Endothelial cell of umbilical vein (primary cell): ENCODE data around the gene TMPRSS4. TPM values are rescaled to one million over a fixed set of nuclear protein-coding genes. Genes with fewer than 3 reads are reported as not detected.

Experiments
- BruUV-seq: library from RNA; stranded (reverse); fragments of 400-500 nt; replicated peaks from 2 replicates; lab custom pipeline; 2021; lab: Mats Ljungman, UMichigan
- CTCF ChIA-PET: fragments of 300-600, 350-600 bp; sonication (Branson Sonifier 250); formaldehyde crosslinking; loops from one replicate; lab custom pipeline; 2021; ENCODE audit warnings: antibody characterized with exemption, inconsistent platforms; lab: Charles Lee
- POLR2A ChIA-PET: fragments of 300-600, 350-600 bp; sonication (Branson Sonifier 250); formaldehyde crosslinking; loops from one replicate; lab custom pipeline; 2021; ENCODE audit warnings: antibody characterized with exemption, inconsistent platforms; lab: Charles Lee
- DNase-seq: peaks from one replicate; pipeline ENCODE4 v3.0.0-alpha.2; 2011; ENCODE audit warnings: low read depth, low spot score
- FAIRE-seq: peaks from 2 replicates; lab custom pipeline; 2011; peaks lifted over from hg19 to GRCh38; lab: Jason Lieb, UNC
- H2AFZ ChIP-seq: 2 replicates; pipeline ENCODE4 v1.6.0; 2012; ENCODE audit warnings: low read depth, low read length, control low read depth, inconsistent platforms
- H3K27ac ChIP-seq: 2 replicates; pipeline ENCODE4 v1.5.1; 2011; ENCODE audit warnings: low read depth, mild to moderate bottlenecking, control low read depth, low read length, moderate library complexity; ENCODE audit not compliant: insufficient read depth
- H3K27me3 ChIP-seq, 2 experiments: 2 replicates each; pipeline versions ENCODE4 v1.6.0 to v1.6.1; 2011; ENCODE audit warnings: low read length in 2 of 2, mixed read lengths in 1 of 2; ENCODE audit not compliant: control insufficient read depth in 2 of 2, insufficient read depth in 2 of 2
- H3K36me3 ChIP-seq, 2 experiments: 2 replicates in 1 of 2; 3 replicates in 1 of 2; pipeline ENCODE4 v1.5.1; 2011; ENCODE audit warnings: low read length in 2 of 2, mild to moderate bottlenecking in 1 of 2, moderate library complexity in 1 of 2; ENCODE audit not compliant: control insufficient read depth in 2 of 2, insufficient read depth in 2 of 2; ENCODE audit errors: extremely low read depth in 1 of 2
- H3K4me1 ChIP-seq: 3 replicates; pipeline ENCODE4 v1.5.1; 2011; ENCODE audit warnings: mild to moderate bottlenecking, low read length; ENCODE audit not compliant: control insufficient read depth, insufficient read depth; ENCODE audit errors: extremely low read depth
- H3K4me2 ChIP-seq: 2 replicates; pipeline ENCODE4 v1.6.1; 2011; ENCODE audit warnings: low read length, control low read depth, mixed read lengths; ENCODE audit not compliant: insufficient read depth
- H3K4me3 ChIP-seq, 3 experiments: fragments of 200-600 bp in 1 of 3; sonication (generic), shearing (Covaris generic) in 1 of 3; replicated peaks in 1 of 3; 2 replicates each; pipeline ENCODE4 v1.5.1; 2011 to 2016; ENCODE audit warnings: control low read depth in 3 of 3, low read length in 3 of 3, mild to moderate bottlenecking in 2 of 3, inconsistent platforms in 1 of 3, low read depth in 1 of 3, moderate library complexity in 1 of 3; ENCODE audit not compliant: insufficient read depth in 1 of 3
- H3K79me2 ChIP-seq: 2 replicates; pipeline ENCODE4 v1.6.0; 2012; ENCODE audit warnings: low read length, inconsistent platforms; ENCODE audit not compliant: control insufficient read depth, insufficient read depth
- H3K9ac ChIP-seq: replicated peaks from 2 replicates; pipeline ENCODE3; 2011; ENCODE audit warnings: low read length, control low read depth; ENCODE audit not compliant: insufficient read depth; ENCODE audit errors: extremely low read depth
- H3K9me1 ChIP-seq: replicated peaks from 3 replicates; pipeline ENCODE4 v1.6.0; 2011; ENCODE audit warnings: mild to moderate bottlenecking, low read length; ENCODE audit not compliant: control insufficient read depth, insufficient read depth; ENCODE audit errors: extremely low read depth
- H3K9me3 ChIP-seq: replicated peaks from 2 replicates; pipeline ENCODE4 v1.5.1; 2012; ENCODE audit warnings: low read length, inconsistent platforms; ENCODE audit not compliant: control insufficient read depth, insufficient read depth
- H4K20me1 ChIP-seq: replicated peaks from 2 replicates; pipeline ENCODE3; 2011; ENCODE audit warnings: mild to moderate bottlenecking, low read length; ENCODE audit not compliant: control insufficient read depth, insufficient read depth; ENCODE audit errors: extremely low read depth
- CTCF ChIP-seq, 2 donors: IDR thresholded peaks; 1 replicate in 1 of 2; 2 replicates in 1 of 2; pipeline ENCODE4 v1.5.1; 2011; ENCODE audit warnings: low read length in 2 of 2, mild to moderate bottlenecking in 2 of 2, moderate library complexity in 2 of 2, control low read depth in 1 of 2, inconsistent platforms in 1 of 2, low read depth in 1 of 2; ENCODE audit not compliant: insufficient read depth in 1 of 2; ENCODE audit errors: extremely low read depth in 1 of 2
- EZH2 ChIP-seq: IDR thresholded peaks from 2 replicates; pipeline ENCODE4 v1.6.1; 2012; ENCODE audit warnings: borderline replicate concordance, low read depth, mild to moderate bottlenecking, moderate library complexity, low read length, inconsistent platforms; ENCODE audit not compliant: severe bottlenecking
- FOS ChIP-seq: IDR thresholded peaks from 2 replicates; pipeline ENCODE4 v1.6.1; 2011; ENCODE audit warnings: mild to moderate bottlenecking, low read length, moderate library complexity, borderline replicate concordance; ENCODE audit not compliant: insufficient read depth
- GATA2 ChIP-seq: IDR thresholded peaks from 2 replicates; pipeline ENCODE4 v1.7.0; 2011; ENCODE audit warnings: low read depth, mild to moderate bottlenecking, moderate library complexity, mixed read lengths, low read length; ENCODE audit not compliant: insufficient read length, insufficient read depth
- JUN ChIP-seq: IDR thresholded peaks from 2 replicates; pipeline ENCODE4 v1.6.1; 2011; ENCODE audit warnings: borderline replicate concordance, low read depth; ENCODE audit not compliant: insufficient read length, insufficient read depth
- MAX ChIP-seq: IDR thresholded peaks from 2 replicates; pipeline ENCODE4 v1.6.1; 2011; ENCODE audit not compliant: insufficient read depth, insufficient read length
- MYC ChIP-seq: IDR thresholded peaks from one replicate; pipeline ENCODE4 v1.6.1; 2011; ENCODE audit warnings: mild to moderate bottlenecking, low read depth, low read length
- POLR2A ChIP-seq: IDR thresholded peaks from 2 replicates; pipeline ENCODE4 v1.6.1; 2012; ENCODE audit warnings: low read depth, mild to moderate bottlenecking, control low read depth, low read length
- POLR2AphosphoS5 ChIP-seq: IDR thresholded peaks from 2 replicates; pipeline ENCODE4 v1.6.1; 2012; ENCODE audit warnings: low read depth, mild to moderate bottlenecking, control low read depth, low read length, moderate library complexity; ENCODE audit not compliant: insufficient read depth
- dilution Hi-C: fragments of 300-500 bp; cut with MboI; formaldehyde crosslinking; loops from one replicate; pipeline ENCODE4 v1.15.0; 2019; ENCODE audit warnings: low sequenced_read_pairs; ENCODE audit not compliant: extremely low pct_ligation_motif_present
- intact Hi-C: fragments of 100-400 bp; cut with micrococcal nuclease; formaldehyde crosslinking; loops from one replicate; pipeline ENCODE4 v1.10.0; 2022
- polyA plus RNA-seq, 4 experiments: library from polyadenylated mRNA; depleted of rRNA in 3 of 4; stranded (reverse) in 3 of 4; unstranded in 1 of 4; fragments of >200 nt; gene quantifications; 2 replicates each; pipeline versions ENCODE4 v1.2.1 to v1.2.3, GENCODE V29; 2011 to 2012; ENCODE audit warnings: missing spikeins in 1 of 4
- total RNA-seq: library from RNA; stranded (reverse); gene quantifications from 2 replicates; pipeline ENCODE4 v1.2.3, GENCODE V29; 2021

TMPRSS4 gene
- total and polyA plus RNA-seq, 2 donors (not counting 3 experiments of a cell fraction or from before 2014, with no cell fraction given): not detected

GRCh38 chr11:118046051-118046963 lies 30.6 kb upstream of the TMPRSS4 start:
- no peaks in the 10 kb centered on the region for H3K79me2 ChIP-seq
- no peak for DNase-seq
- no peaks in the 10 kb centered on the region for H3K4me1 ChIP-seq
- no peak overlapping the region for H3K4me2 ChIP-seq
- H3K36me3 ChIP-seq: no peaks in the 10 kb centered on the region
- intact Hi-C loops: no loop called here
- H4K20me1 ChIP-seq: no peaks in the 10 kb centered on the region
- no peak overlapping the region for H3K4me3 ChIP-seq
- no peak overlapping the region for H3K27ac ChIP-seq
- ChIA-PET POLR2A (no interaction called here), CTCF (interaction anchor here (0.7 to 1.6 kb wide), 2 partner anchors 7 to 9 kb away, joined by 3 to 4 read pairs; no protein-coding TSS in a partner anchor)
- no peak overlapping the region for H2AFZ ChIP-seq
- FAIRE-seq: no peak
- H3K9me1 ChIP-seq: no peaks in the 10 kb centered on the region
- no peak for TF ChIP-seq GATA2
- no peak for TF ChIP-seq MAX
- TF ChIP-seq POLR2AphosphoS5: no peak
- no peak for TF ChIP-seq JUN
- TF ChIP-seq MYC: no peak
- TF ChIP-seq POLR2A: no peak
- TF ChIP-seq EZH2: no peak
- TF ChIP-seq FOS: no peak
- no peak for TF ChIP-seq CTCF (IDR thresholded peaks at IDR 0.05; ENCODE audit: extremely low read depth in 1 of 2, insufficient read depth in 1 of 2, low read depth in 1 of 2, low read length in 2 of 2)
- BruUV-seq: no TSS peak
- H3K27me3 ChIP-seq: peaks cover 15 to 22% of the 10 kb centered on the region in 2 experiments
- no peaks in the 10 kb centered on the region for H3K9me3 ChIP-seq
- dilution Hi-C loops: no loop called here
- H3K9ac ChIP-seq: no peak overlapping the region
